GM18526 (cell line): ENCODE measurements around the gene LAMB3.

Experiments used
- POLR2A ChIP-seq: IDR thresholded peaks from 3 replicates; pipeline ENCODE4 v1.6.1; 2011; ENCODE audit not compliant: insufficient read length; ENCODE audit errors: extremely low read depth

Gene LAMB3

GRCh38 chr1:209652121-209652735 lies at the start of gene LAMB3:
TSS of gene LAMB3 (minus strand) at chr1:209652425. CDS start at chr1:209650944, 1,481 bp downstream.
- TF ChIP-seq POLR2A: no peak

- no peak for TF ChIP-seq POLR2A
These were observed 44.9 kb upstream of the LAMB3 start for GRCh38 chr1:209697126-209697525.

- TF ChIP-seq POLR2A: no peak
These were observed 44.4 kb upstream of the LAMB3 start for GRCh38 chr1:209696673-209697072.

- no peak for TF ChIP-seq POLR2A
These were observed 40.7 kb upstream of the LAMB3 start for GRCh38 chr1:209692745-209693504.

GRCh38 chr1:209692296-209692695 lies 40.1 kb upstream of the LAMB3 start:
- no peak for TF ChIP-seq POLR2A

GRCh38 chr1:209691237-209691636 lies 39.0 kb upstream of the LAMB3 start:
- TF ChIP-seq POLR2A: no peak

GRCh38 chr1:209689477-209689876 lies 37.3 kb upstream of the LAMB3 start:
- no peak for TF ChIP-seq POLR2A

- TF ChIP-seq POLR2A: no peak
These were observed 36.6 kb upstream of the LAMB3 start for GRCh38 chr1:209688746-209689234.

GRCh38 chr1:209686322-209686721 lies 34.1 kb upstream of the LAMB3 start:
- TF ChIP-seq POLR2A: no peak

GRCh38 chr1:209685821-209686220 lies 33.6 kb upstream of the LAMB3 start:
- TF ChIP-seq POLR2A: no peak

GRCh38 chr1:209678981-209679539 lies 26.8 kb upstream of the LAMB3 start:
- TF ChIP-seq POLR2A: no peak

- no peak for TF ChIP-seq POLR2A
These were observed 23.4 kb upstream of the LAMB3 start for GRCh38 chr1:209675565-209676154.

GRCh38 chr1:209674957-209675564 lies 22.8 kb upstream of the LAMB3 start, which contains the start of gene G0S2:
TSS of gene G0S2 (plus strand) at chr1:209675412. CDS start at chr1:209675685, 273 bp downstream.
- TF ChIP-seq POLR2A: no peak

- TF ChIP-seq POLR2A: no peak
These were observed 21.6 kb upstream of the LAMB3 start for GRCh38 chr1:209673631-209674417.
